ENCODE data around the gene R3HDM1.

R3HDM1 gene

GRCh38 chr2:135546436-135546835 lies 15.2 kb downstream of the R3HDM1 start:
- TF ChIP-seq, protein P1, sequence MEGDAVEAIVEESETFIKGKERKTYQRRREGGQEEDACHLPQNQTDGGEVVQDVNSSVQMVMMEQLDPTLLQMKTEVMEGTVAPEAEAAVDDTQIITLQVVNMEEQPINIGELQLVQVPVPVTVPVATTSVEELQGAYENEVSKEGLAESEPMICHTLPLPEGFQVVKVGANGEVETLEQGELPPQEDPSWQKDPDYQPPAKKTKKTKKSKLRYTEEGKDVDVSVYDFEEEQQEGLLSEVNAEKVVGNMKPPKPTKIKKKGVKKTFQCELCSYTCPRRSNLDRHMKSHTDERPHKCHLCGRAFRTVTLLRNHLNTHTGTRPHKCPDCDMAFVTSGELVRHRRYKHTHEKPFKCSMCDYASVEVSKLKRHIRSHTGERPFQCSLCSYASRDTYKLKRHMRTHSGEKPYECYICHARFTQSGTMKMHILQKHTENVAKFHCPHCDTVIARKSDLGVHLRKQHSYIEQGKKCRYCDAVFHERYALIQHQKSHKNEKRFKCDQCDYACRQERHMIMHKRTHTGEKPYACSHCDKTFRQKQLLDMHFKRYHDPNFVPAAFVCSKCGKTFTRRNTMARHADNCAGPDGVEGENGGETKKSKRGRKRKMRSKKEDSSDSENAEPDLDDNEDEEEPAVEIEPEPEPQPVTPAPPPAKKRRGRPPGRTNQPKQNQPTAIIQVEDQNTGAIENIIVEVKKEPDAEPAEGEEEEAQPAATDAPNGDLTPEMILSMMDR (IDR thresholded peaks at IDR 0.05; ENCODE audit: low read depth, low read length), result no peak
- H3K4me3 ChIP-seq (ENCODE audit: low read depth, low read length), result no peak overlapping the region

GRCh38 chr2:135547311-135547710 lies 16.0 kb downstream of the R3HDM1 start:
- TF ChIP-seq, protein P1 (IDR thresholded peaks at IDR 0.05; ENCODE audit: low read depth, low read length), result no peak

DNA sequence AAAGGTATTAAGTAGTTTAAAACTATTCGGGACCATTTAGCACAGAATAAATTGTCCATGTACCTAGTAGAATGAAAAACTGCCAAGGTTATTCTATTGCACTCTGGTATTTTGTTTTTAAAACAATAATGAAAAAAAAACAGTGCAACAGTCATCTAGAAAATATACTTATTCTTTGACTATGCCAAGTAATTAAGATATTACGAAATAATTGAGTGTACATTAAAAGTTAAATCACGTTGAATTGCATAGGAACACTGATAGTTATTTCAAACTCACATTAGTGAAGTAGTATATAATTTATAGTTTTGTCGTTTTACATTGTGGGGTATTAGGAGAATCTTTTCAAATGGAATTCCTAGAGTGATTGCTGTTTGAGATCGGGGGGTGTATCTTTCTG lies 20.1 kb downstream of the R3HDM1 start:
- H3K4me3 ChIP-seq (ENCODE audit: low read depth, low read length), result no peak overlapping the region
- TF ChIP-seq, protein P1 (IDR thresholded peaks at IDR 0.05; ENCODE audit: low read depth, low read length), result no peak

More at GRCh38 chr2:135547311-135547710, 16.0 kb downstream of the R3HDM1 start:
- H3K4me3 ChIP-seq (ENCODE audit: low read depth, low read length), result no peak overlapping the region

DNA sequence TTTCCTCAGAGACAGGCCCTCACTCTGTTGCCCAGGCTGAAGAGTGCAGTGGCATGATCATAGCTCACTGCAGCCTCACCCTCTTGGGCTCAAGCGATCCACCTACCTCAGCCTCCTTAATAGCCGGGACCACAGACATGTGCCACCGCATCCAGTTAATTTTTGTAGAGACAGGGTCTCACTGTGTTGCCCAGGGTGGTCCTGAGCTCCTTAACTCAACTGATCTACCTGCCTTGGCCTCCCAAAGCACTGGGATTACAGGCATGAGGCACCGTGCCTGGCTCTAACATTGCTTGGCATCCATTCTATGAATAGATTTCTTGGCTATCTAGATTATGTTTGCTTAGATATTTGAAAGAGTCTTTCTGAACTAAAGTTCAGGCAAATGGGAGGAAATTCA lies 21.6 kb downstream of the R3HDM1 start:
- TF ChIP-seq, protein P1 (IDR thresholded peaks at IDR 0.05; ENCODE audit: low read depth, low read length), result no peak
- H3K4me3 ChIP-seq (ENCODE audit: low read depth, low read length), result no peak overlapping the region

DNA sequence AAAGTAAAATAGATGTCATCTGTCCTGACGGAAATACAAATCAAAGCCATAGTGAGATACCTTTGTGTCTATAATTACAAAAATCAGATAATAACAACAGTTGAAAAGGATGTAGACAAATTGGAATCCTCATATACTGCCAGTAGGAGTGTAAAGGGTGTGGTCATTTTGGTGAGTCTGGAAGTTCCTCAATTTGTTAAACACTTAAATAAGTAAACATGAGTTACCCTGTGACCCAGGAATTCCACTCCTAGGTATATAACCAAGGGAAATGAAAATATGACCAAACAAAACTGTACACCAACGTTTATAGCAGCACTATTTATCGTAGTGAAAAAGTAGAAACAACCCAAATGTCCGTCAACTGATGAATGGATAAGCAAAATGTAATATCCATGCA lies 24.0 kb downstream of the R3HDM1 start:
- TF ChIP-seq, protein P1 (IDR thresholded peaks at IDR 0.05; ENCODE audit: low read depth, low read length), result no peak

DNA sequence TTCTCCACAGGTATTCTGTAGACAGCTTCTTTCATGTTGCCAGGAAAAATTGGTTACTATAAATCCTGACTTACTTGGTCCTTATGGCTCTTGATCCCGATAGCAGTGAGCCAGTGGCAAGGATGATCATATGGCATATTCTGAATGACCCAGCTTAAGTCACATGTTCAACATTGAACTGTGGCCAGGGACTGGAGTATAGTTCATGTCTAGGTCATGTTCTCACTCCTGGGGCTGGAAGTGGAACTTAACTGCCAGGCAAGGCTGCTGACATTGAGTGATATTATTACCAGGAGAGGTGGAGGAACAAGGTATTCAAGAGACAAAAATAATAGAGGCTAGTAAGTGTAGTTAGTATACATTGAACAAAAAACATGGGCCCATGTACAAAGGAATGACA lies 26.2 kb downstream of the R3HDM1 start:
- no peak overlapping the region for H3K4me3 ChIP-seq (ENCODE audit: low read depth, low read length)
- TF ChIP-seq, protein P1 (IDR thresholded peaks at IDR 0.05; ENCODE audit: low read depth, low read length), result no peak

More for the DNA sequence above, 24.0 kb downstream of the R3HDM1 start:
- no peak overlapping the region for H3K4me3 ChIP-seq (ENCODE audit: low read depth, low read length)

DNA sequence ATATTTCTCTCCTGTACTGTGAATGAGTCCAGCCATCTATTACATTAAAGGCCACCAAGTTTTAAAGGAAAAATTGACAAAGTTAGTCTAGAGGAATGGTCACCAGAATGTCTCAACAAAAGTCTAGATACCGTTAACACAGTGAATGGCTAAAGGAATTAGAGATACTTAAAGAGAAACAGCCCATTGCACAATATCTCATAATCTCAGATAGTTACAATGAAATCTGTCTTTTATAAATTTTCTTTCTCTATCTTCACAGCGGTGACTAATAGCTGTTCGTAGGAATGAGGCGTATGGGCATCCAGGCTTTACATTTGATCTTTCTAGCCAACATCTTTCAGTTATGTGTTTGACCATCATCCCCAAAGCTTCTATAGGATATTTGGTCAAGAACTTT lies 30.6 kb downstream of the R3HDM1 start:
- TF ChIP-seq, protein P1 (IDR thresholded peaks at IDR 0.05; ENCODE audit: low read depth, low read length), result no peak
- no peak overlapping the region for H3K4me3 ChIP-seq (ENCODE audit: low read depth, low read length)

All from WI38 (cell line).